Liver (tissue), 9 donors: Measurements from ENCODE around the gene THNSL1. TPM values are rescaled to one million over a fixed set of nuclear protein-coding genes. Genes with fewer than 3 reads are reported as not detected.

Source experiments
- DNase-seq: peaks from one replicate; pipeline ENCODE4 v3.0.0-alpha.2; 2017; ENCODE audit warnings: low spot score
- H3K27ac ChIP-seq, 2 donors: one replicate each; pipeline ENCODE4 v1.7.0; 2013; ENCODE audit warnings: inconsistent platforms in 2 of 2, low read length in 2 of 2, control low read depth in 1 of 2, low read depth in 1 of 2, mild to moderate bottlenecking in 1 of 2
- H3K27me3 ChIP-seq, 4 donors: one replicate each; pipeline versions ENCODE4 v1.6.1 to v1.7.0; 2013; ENCODE audit warnings: low read length in 3 of 4, inconsistent platforms in 1 of 4, mild to moderate bottlenecking in 1 of 4, moderate library complexity in 1 of 4; ENCODE audit not compliant: control insufficient read depth in 4 of 4, insufficient read depth in 4 of 4
- H3K36me3 ChIP-seq, 4 donors: one replicate each; pipeline versions ENCODE4 v1.6.1 to v1.7.0; 2013; ENCODE audit warnings: low read length in 3 of 4, mild to moderate bottlenecking in 3 of 4, low read depth in 1 of 4, moderate library complexity in 1 of 4; ENCODE audit not compliant: control insufficient read depth in 4 of 4, insufficient read depth in 3 of 4
- H3K4me1 ChIP-seq, 4 donors: one replicate each; pipeline versions ENCODE4 v1.6.1 to v1.7.0; 2013; ENCODE audit warnings: low read length in 3 of 4, mild to moderate bottlenecking in 3 of 4, moderate library complexity in 1 of 4; ENCODE audit not compliant: control insufficient read depth in 4 of 4, insufficient read depth in 4 of 4
- H3K4me3 ChIP-seq, 3 donors: one replicate each; pipeline versions ENCODE4 v1.6.1 to v1.7.0; 2013; ENCODE audit warnings: low read length in 3 of 3, control low read depth in 1 of 3, low read depth in 1 of 3, mild to moderate bottlenecking in 1 of 3
- H3K9ac ChIP-seq, 2 donors: one replicate each; pipeline ENCODE4 v1.7.0; 2013; ENCODE audit warnings: low read length in 2 of 2, mild to moderate bottlenecking in 2 of 2, moderate library complexity in 2 of 2, control low read depth in 1 of 2, low read depth in 1 of 2
- H3K9me3 ChIP-seq, 4 donors: one replicate each; pipeline versions ENCODE4 v1.6.1 to v1.7.0; 2013; ENCODE audit warnings: low read length in 3 of 4; ENCODE audit not compliant: control insufficient read depth in 4 of 4
- FOXA1 ChIP-seq: IDR thresholded peaks from 2 replicates; pipeline ENCODE4 v1.6.1; 2016; ENCODE audit warnings: antibody characterized with exemption
- FOXA2 ChIP-seq: IDR thresholded peaks from 2 replicates; pipeline ENCODE4 v1.6.1; 2016; ENCODE audit warnings: antibody characterized with exemption
- GABPA ChIP-seq, 2 donors: IDR thresholded peaks in 1 of 2; conservative IDR thresholded peaks in 1 of 2; 2 replicates each; pipeline ENCODE4 v1.6.1; 2016; ENCODE audit warnings: antibody characterized with exemption in 2 of 2, mild to moderate bottlenecking in 1 of 2, moderate library complexity in 1 of 2
- HNF4A ChIP-seq, 2 donors: conservative IDR thresholded peaks; 2 replicates each; pipeline ENCODE4 v1.6.1; 2016; ENCODE audit warnings: antibody characterized with exemption in 2 of 2, mild to moderate bottlenecking in 2 of 2
- JUND ChIP-seq, 2 donors: IDR thresholded peaks; 2 replicates each; pipeline ENCODE4 v1.6.1; 2016; ENCODE audit warnings: antibody characterized with exemption in 2 of 2
- MAX ChIP-seq: IDR thresholded peaks from 2 replicates; pipeline ENCODE4 v1.6.1; 2016; ENCODE audit warnings: antibody characterized with exemption
- NR2F2 ChIP-seq: IDR thresholded peaks from 2 replicates; pipeline ENCODE4 v1.6.1; 2016; ENCODE audit warnings: antibody characterized with exemption
- RAD21 ChIP-seq, 2 donors: IDR thresholded peaks; 2 replicates each; pipeline ENCODE4 v1.6.1; 2016; ENCODE audit warnings: antibody characterized with exemption in 2 of 2, mild to moderate bottlenecking in 2 of 2
- REST ChIP-seq: IDR thresholded peaks from 2 replicates; pipeline ENCODE4 v1.6.1; 2016; ENCODE audit warnings: antibody characterized with exemption, mild to moderate bottlenecking
- RXRA ChIP-seq, 2 donors: IDR thresholded peaks; 2 replicates each; pipeline ENCODE4 v1.6.1; 2017 to 2018; ENCODE audit warnings: antibody characterized with exemption in 2 of 2, mild to moderate bottlenecking in 1 of 2
- SP1 ChIP-seq: IDR thresholded peaks from 2 replicates; pipeline ENCODE4 v1.6.1; 2018; ENCODE audit warnings: antibody characterized with exemption, mild to moderate bottlenecking
- TAF1 ChIP-seq: conservative IDR thresholded peaks from 2 replicates; pipeline ENCODE4 v1.6.1; 2016; ENCODE audit warnings: antibody characterized with exemption, mild to moderate bottlenecking
- YY1 ChIP-seq: IDR thresholded peaks from 2 replicates; pipeline ENCODE4 v1.6.1; 2016; ENCODE audit warnings: antibody characterized with exemption, mild to moderate bottlenecking
- ZBTB33 ChIP-seq: IDR thresholded peaks from 2 replicates; pipeline ENCODE4 v1.6.1; 2016; ENCODE audit warnings: antibody characterized with exemption
- WGBS: extraction: QIAGEN DNeasy Blood & Tissue Kit; methylation state at CpG from one replicate; pipeline ENCODE4 v1.1.7; 2013; 5-methylcytosine and 5-hydroxymethylcytosine counted together
- polyA plus RNA-seq, 2 donors: library from polyadenylated mRNA; stranded (reverse) in 1 of 2; unstranded in 1 of 2; fragments of 200-250 nt in 1 of 2; fragments of >200 nt in 1 of 2; fragmentation: Nextera tagmentation in 1 of 2; extraction: Ambion mirVana in 1 of 2; gene quantifications; one replicate each; pipeline versions ENCODE4 v1.2.1 to v1.2.3, GENCODE V29; 2013 to 2015
- total RNA-seq, 2 donors: library from RNA; depleted of rRNA; stranded (reverse); fragments of >200 nt; gene quantifications; one replicate each; pipeline ENCODE4 v1.2.3, GENCODE V29; 2014
- TF ChIP-seq, protein P1 (sequence below): fragments of 150-350 bp; IDR thresholded peaks from 2 replicates; pipeline ENCODE4 v1.5.1; 2017; ENCODE audit warnings: improper control_type of control experiment, low read depth, low read length; ENCODE audit not compliant: missing input control
- TF ChIP-seq, protein P2 (sequence below): IDR thresholded peaks from 2 replicates; pipeline ENCODE4 v1.6.1; 2016; ENCODE audit warnings: antibody characterized with exemption
- donor health status: healthy.
- donor health status: healthy.
- donor health status: healthy.
- donor health status: healthy.
- donor health status: healthy.

The THNSL1 gene
- total and polyA plus RNA-seq, 4 donors = 5.0 to 8.2 (median 7.8) TPM

DNA sequence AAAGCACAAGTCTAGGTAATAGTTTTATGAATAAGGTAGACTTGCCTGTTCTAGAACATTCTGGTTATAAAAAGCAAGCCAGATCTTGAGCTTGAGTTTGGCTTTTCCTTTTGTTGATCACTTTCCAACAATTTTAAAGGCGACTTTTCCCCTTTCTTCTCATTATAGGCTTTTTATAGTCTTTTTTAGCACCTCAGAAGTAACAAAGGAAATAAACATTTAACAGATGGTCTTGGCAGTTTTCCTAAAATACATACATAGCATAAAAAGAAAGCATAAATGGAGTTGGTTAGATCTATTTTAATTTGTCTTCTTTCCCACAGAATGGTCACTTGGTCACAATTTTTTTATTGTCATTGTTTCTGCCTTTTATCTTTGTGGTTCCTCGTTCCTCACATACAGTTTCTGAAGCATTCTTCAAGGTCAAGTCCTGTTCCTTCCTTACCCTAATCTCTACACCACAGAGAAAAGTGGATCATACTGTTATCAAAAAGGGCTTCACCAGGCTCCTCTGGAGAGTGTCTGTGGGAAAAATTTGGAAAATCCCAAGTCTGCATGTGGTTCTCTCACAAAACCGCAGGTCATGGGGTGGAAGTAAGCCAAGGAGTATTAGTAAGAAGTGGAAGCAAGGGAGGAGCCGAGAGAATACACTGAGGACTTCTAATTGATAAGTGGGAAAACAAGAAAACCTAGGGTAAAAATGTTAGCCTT, 31.3 kb downstream of the THNSL1 start:
- Histone ChIP-seq H3K4me1 (peaks cover 0 to 2% (median 0%) of the 10 kb centered on the region in 4 donors), H3K9ac (no peak overlapping the region), H3K27ac (no peak overlapping the region), H3K27me3 (no peaks in the 10 kb centered on the region), H3K4me3 (no peak overlapping the region), H3K9me3 (no peaks in the 10 kb centered on the region), H3K36me3 (no peaks in the 10 kb centered on the region)
- TF ChIP-seq REST = no peak
- TF ChIP-seq MAX = no peak
- TF ChIP-seq, protein P1, sequence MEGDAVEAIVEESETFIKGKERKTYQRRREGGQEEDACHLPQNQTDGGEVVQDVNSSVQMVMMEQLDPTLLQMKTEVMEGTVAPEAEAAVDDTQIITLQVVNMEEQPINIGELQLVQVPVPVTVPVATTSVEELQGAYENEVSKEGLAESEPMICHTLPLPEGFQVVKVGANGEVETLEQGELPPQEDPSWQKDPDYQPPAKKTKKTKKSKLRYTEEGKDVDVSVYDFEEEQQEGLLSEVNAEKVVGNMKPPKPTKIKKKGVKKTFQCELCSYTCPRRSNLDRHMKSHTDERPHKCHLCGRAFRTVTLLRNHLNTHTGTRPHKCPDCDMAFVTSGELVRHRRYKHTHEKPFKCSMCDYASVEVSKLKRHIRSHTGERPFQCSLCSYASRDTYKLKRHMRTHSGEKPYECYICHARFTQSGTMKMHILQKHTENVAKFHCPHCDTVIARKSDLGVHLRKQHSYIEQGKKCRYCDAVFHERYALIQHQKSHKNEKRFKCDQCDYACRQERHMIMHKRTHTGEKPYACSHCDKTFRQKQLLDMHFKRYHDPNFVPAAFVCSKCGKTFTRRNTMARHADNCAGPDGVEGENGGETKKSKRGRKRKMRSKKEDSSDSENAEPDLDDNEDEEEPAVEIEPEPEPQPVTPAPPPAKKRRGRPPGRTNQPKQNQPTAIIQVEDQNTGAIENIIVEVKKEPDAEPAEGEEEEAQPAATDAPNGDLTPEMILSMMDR = no peak
- TF ChIP-seq RXRA (IDR thresholded peaks at IDR 0.05) = no peak
- TF ChIP-seq SP1 = no peak
- TF ChIP-seq, protein P2, sequence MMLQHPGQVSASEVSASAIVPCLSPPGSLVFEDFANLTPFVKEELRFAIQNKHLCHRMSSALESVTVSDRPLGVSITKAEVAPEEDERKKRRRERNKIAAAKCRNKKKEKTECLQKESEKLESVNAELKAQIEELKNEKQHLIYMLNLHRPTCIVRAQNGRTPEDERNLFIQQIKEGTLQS = no peak
- no peak for TF ChIP-seq RAD21 (IDR thresholded peaks at IDR 0.05)
- TF ChIP-seq JUND (IDR thresholded peaks at IDR 0.05) = no peak
- TF ChIP-seq ZBTB33 = no peak
- TF ChIP-seq NR2F2 = no peak
- TF ChIP-seq HNF4A (conservative IDR thresholded peaks at IDR 0.05) = no peak
- no peak for TF ChIP-seq TAF1
- TF ChIP-seq FOXA1 = no peak
- TF ChIP-seq FOXA2 = no peak
- TF ChIP-seq GABPA (IDR thresholded peaks at IDR 0.05 in 1 of 2, conservative IDR thresholded peaks at IDR 0.05 in 1 of 2) = no peak
- no peak for TF ChIP-seq YY1
- DNase-seq = no peak
- WGBS = 72% methylated on average over 4 of the region's 4 CpGs
